CD4-positive, alpha-beta memory T cell (primary cell): ENCODE results near the gene MAFG. TPM values are rescaled to one million over a fixed set of nuclear protein-coding genes. Genes with fewer than 3 reads are reported as not detected.

Experiments used
- CTCF ChIA-PET: fragments of 350-600 bp; sonication (Branson Sonifier 250); formaldehyde crosslinking; loops from one replicate; lab custom pipeline; 2021; ENCODE audit warnings: inconsistent platforms; ENCODE audit not compliant: partially characterized antibody; lab: Charles Lee
- POLR2A ChIA-PET: fragments of 350-600 bp; sonication (Branson Sonifier 250); formaldehyde crosslinking; loops from one replicate; lab custom pipeline; 2021; ENCODE audit not compliant: partially characterized antibody; lab: Charles Lee
- DNase-seq, 5 donors: peaks; one replicate each; pipeline versions ENCODE4 v3.0.0 to v3.0.0-alpha.2; 2020 to 2022; ENCODE audit warnings: mixed read lengths in 1 of 5
- H3K27ac ChIP-seq: one replicate; pipeline ENCODE4 v1.7.0; 2013; ENCODE audit warnings: low read depth, low read length
- H3K27me3 ChIP-seq: 2 replicates; pipeline ENCODE4 v1.7.0; 2013; ENCODE audit warnings: mild to moderate bottlenecking, low read length, moderate library complexity; ENCODE audit not compliant: insufficient read depth
- H3K36me3 ChIP-seq: 2 replicates; pipeline ENCODE4 v1.7.0; 2013; ENCODE audit warnings: mild to moderate bottlenecking, low read length, moderate library complexity; ENCODE audit not compliant: insufficient read depth
- H3K4me1 ChIP-seq: 2 replicates; pipeline ENCODE4 v1.7.0; 2013; ENCODE audit warnings: mild to moderate bottlenecking, low read length, moderate library complexity; ENCODE audit not compliant: insufficient read depth
- H3K4me3 ChIP-seq, 2 donors: one replicate each; pipeline ENCODE4 v1.7.0; 2013; ENCODE audit warnings: low read length in 2 of 2, mild to moderate bottlenecking in 1 of 2
- H3K9me3 ChIP-seq, 2 donors: one replicate each; pipeline ENCODE4 v1.7.0; 2013; ENCODE audit warnings: low read length in 2 of 2, control low read depth in 1 of 2; ENCODE audit not compliant: control insufficient read depth in 1 of 2
- H3K27ac Mint-ChIP-seq, 7 donors: one replicate each; pipeline ENCODE4 v1.8.0; 2020 to 2021; ENCODE audit warnings: mixed read lengths in 7 of 7, mild to moderate bottlenecking in 6 of 7, inconsistent platforms in 3 of 7, moderate library complexity in 3 of 7
- H3K27me3 Mint-ChIP-seq, 2 donors: one replicate each; pipeline ENCODE4 v1.8.0; 2020 to 2021; ENCODE audit warnings: mixed read lengths in 2 of 2
- H3K36me3 Mint-ChIP-seq, 2 donors: one replicate each; pipeline ENCODE4 v1.8.0; 2020 to 2021; ENCODE audit warnings: mixed read lengths in 2 of 2, inconsistent platforms in 1 of 2, mild to moderate bottlenecking in 1 of 2
- H3K4me1 Mint-ChIP-seq, 4 donors: one replicate each; pipeline ENCODE4 v1.8.0; 2020 to 2021; ENCODE audit warnings: mixed read lengths in 4 of 4, mild to moderate bottlenecking in 1 of 4
- H3K4me3 Mint-ChIP-seq, 8 donors: one replicate each; pipeline ENCODE4 v1.8.0; 2020 to 2021; ENCODE audit warnings: mixed read lengths in 8 of 8, mild to moderate bottlenecking in 7 of 8, moderate library complexity in 6 of 8, inconsistent platforms in 3 of 8
- H3K9me3 Mint-ChIP-seq, 8 donors: one replicate each; pipeline ENCODE4 v1.8.0; 2020 to 2021; ENCODE audit warnings: mixed read lengths in 8 of 8, mild to moderate bottlenecking in 5 of 8, inconsistent platforms in 3 of 8, moderate library complexity in 1 of 8
- intact Hi-C: fragments of 100-400 bp; cut with micrococcal nuclease; formaldehyde crosslinking; loops from one replicate; pipeline ENCODE4 v1.15.1; 2023
- polyA plus RNA-seq, 2 donors: library from polyadenylated mRNA; unstranded; fragments of 300-500 nt; fragmentation: Illumina TruSeq; gene quantifications; one replicate each; pipeline ENCODE4 v1.2.3, GENCODE V29; 2021
- total RNA-seq, 2 experiments: library from RNA; stranded (reverse); gene quantifications; one replicate each; pipeline ENCODE4 v1.2.3, GENCODE V29; 2021

MAFG gene
- total and polyA plus RNA-seq, 4 experiments from 2014 or later = 2.1 to 16.3 (median 9.8) TPM

DNA sequence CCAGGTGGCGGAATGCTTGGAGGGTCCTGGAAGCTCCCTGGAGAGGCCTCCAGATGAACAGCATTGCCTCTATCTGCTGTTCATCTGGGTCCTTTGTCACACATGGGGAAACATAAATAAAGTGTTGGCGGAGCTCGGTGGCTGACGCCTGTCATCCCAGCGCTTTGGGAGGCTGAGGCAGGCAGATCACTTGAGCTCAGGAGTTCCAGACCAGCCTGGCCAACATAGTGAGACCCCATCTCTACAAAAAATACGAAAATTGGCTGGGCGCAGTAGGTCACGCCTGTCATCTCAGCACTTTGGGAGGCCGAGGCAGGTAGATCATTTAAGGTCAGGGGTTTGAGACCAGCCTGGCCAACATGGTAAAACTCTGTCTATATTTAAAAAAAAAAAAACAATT is 17.3 kb upstream of the MAFG start:
- intact Hi-C loops = no loop called here
- H3K4me1 Mint-ChIP-seq = no peaks in the 10 kb centered on the region
- no peaks in the 10 kb centered on the region for H3K36me3 Mint-ChIP-seq
- H3K9me3 ChIP-seq = no peaks in the 10 kb centered on the region
- peaks cover 2 to 5% of the 10 kb centered on the region in 2 donors for H3K27me3 Mint-ChIP-seq
- ChIA-PET CTCF (no interaction called here), POLR2A (interaction anchor here (1.2 kb wide), 1 partner anchor 32 kb away, joined by 3 read pairs; no protein-coding TSS in a partner anchor)
- no peak overlapping the region for H3K4me3 Mint-ChIP-seq
- no peaks in the 10 kb centered on the region for H3K36me3 ChIP-seq
- no peaks in the 10 kb centered on the region for H3K9me3 Mint-ChIP-seq
- H3K4me3 ChIP-seq = no peak overlapping the region
- H3K27ac Mint-ChIP-seq = no peak overlapping the region
- no peak overlapping the region for H3K27ac ChIP-seq
- H3K4me1 ChIP-seq = no peaks in the 10 kb centered on the region
- DNase-seq = peak in 1 of 5 donors; percentile 3
- no peaks in the 10 kb centered on the region for H3K27me3 ChIP-seq

- Mint-ChIP-seq H3K36me3 (no peaks in the 10 kb centered on the region), H3K27me3 (peaks cover 2 to 5% of the 10 kb centered on the region in 2 donors), H3K4me3 (no peak overlapping the region), H3K4me1 (peaks cover 0 to 5% (median 0%) of the 10 kb centered on the region in 4 donors), H3K9me3 (no peaks in the 10 kb centered on the region), H3K27ac (no peak overlapping the region)
- DNase-seq = no peak
- POLR2A ChIA-PET = no interaction called here
- CTCF ChIA-PET = interaction anchor here (1.4 kb wide), 1 partner anchor 17 kb away, joined by 3 read pairs; no protein-coding TSS in a partner anchor
- H3K9me3 ChIP-seq = no peaks in the 10 kb centered on the region
- H3K36me3 ChIP-seq = no peaks in the 10 kb centered on the region
- peaks cover 4% of the 10 kb centered on the region for H3K4me1 ChIP-seq
- H3K4me3 ChIP-seq = no peak overlapping the region
- no peaks in the 10 kb centered on the region for H3K27me3 ChIP-seq
- intact Hi-C loops = no loop called here
- H3K27ac ChIP-seq = no peak overlapping the region
Observed at GRCh38 chr17:81942167-81942553, 14.6 kb upstream of the MAFG start.

- Mint-ChIP-seq H3K9me3 (no peaks in the 10 kb centered on the region), H3K4me1 (peaks cover 0 to 7% (median 0%) of the 10 kb centered on the region in 4 donors), H3K27ac (no peak overlapping the region), H3K4me3 (no peak overlapping the region), H3K36me3 (no peaks in the 10 kb centered on the region), H3K27me3 (peaks cover 2 to 5% of the 10 kb centered on the region in 2 donors)
- no peak for DNase-seq
- Histone ChIP-seq H3K4me1 (peaks cover 7% of the 10 kb centered on the region), H3K27ac (no peak overlapping the region), H3K4me3 (no peak overlapping the region), H3K27me3 (no peaks in the 10 kb centered on the region), H3K9me3 (no peaks in the 10 kb centered on the region), H3K36me3 (no peaks in the 10 kb centered on the region)
- CTCF ChIA-PET = interaction anchor here (1.4 kb wide), 1 partner anchor 18 kb away, joined by 3 read pairs; no protein-coding TSS in a partner anchor
- POLR2A ChIA-PET = no interaction called here
- intact Hi-C loops = no loop called here
Observed at GRCh38 chr17:81941484-81942166, 14.1 kb upstream of the MAFG start.

GRCh38 chr17:81940538-81941483 is 13.3 kb upstream of the MAFG start:
- Histone ChIP-seq H3K36me3 (no peaks in the 10 kb centered on the region), H3K4me3 (no peak overlapping the region), H3K27me3 (no peaks in the 10 kb centered on the region), H3K9me3 (no peaks in the 10 kb centered on the region), H3K27ac (no peak overlapping the region), H3K4me1 (peaks cover 9% of the 10 kb centered on the region)
- H3K9me3 Mint-ChIP-seq = no peaks in the 10 kb centered on the region
- intact Hi-C loops = no loop called here
- no peaks in the 10 kb centered on the region for H3K36me3 Mint-ChIP-seq
- DNase-seq = no peak
- CTCF ChIA-PET = interaction anchor here (1.4 kb wide), 1 partner anchor 19 kb away, joined by 3 read pairs; no protein-coding TSS in a partner anchor
- peaks cover 0 to 13% (median 1%) of the 10 kb centered on the region in 4 donors for H3K4me1 Mint-ChIP-seq
- H3K27me3 Mint-ChIP-seq = peaks cover 2 to 5% of the 10 kb centered on the region in 2 donors
- H3K27ac Mint-ChIP-seq = no peak overlapping the region
- H3K4me3 Mint-ChIP-seq = no peak overlapping the region
- POLR2A ChIA-PET = no interaction called here

DNA sequence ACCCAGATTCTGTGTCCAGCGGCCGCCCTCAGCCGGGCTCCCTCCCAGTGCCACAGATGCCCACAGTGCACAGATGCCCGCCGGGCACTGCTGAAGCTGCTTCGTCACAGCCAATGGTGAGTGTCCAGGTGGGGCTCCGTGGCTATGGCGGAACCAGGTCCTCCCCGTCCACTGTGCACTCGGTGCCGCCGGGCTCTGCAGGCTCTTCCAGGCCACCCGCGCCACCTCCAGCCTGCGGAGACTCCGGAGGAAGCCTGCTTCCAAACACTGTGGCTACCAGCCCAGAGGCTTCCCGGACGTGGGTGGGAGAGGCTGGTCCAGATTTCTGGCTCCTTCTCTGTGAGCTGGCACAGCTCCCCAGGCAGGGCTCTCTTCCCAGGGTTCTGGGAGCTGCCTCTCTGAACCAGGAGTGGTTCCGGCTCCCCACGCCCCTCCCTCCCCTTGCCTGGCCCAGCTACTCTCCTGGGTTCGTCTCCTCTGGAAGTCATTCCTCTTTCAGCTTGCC is 12.4 kb upstream of the MAFG start:
- Histone ChIP-seq H3K27ac (no peak overlapping the region), H3K27me3 (no peaks in the 10 kb centered on the region), H3K36me3 (no peaks in the 10 kb centered on the region), H3K4me3 (no peak overlapping the region), H3K9me3 (no peaks in the 10 kb centered on the region), H3K4me1 (peaks cover 9% of the 10 kb centered on the region)
- Mint-ChIP-seq H3K9me3 (no peaks in the 10 kb centered on the region), H3K36me3 (no peaks in the 10 kb centered on the region), H3K4me3 (no peak overlapping the region), H3K27ac (no peak overlapping the region), H3K4me1 (peaks cover 0 to 16% (median 3%) of the 10 kb centered on the region in 4 donors), H3K27me3 (peaks cover 2 to 5% of the 10 kb centered on the region in 2 donors)
- ChIA-PET CTCF (no interaction called here), POLR2A (no interaction called here)
- intact Hi-C loops = no loop called here
- no peak for DNase-seq

DNA sequence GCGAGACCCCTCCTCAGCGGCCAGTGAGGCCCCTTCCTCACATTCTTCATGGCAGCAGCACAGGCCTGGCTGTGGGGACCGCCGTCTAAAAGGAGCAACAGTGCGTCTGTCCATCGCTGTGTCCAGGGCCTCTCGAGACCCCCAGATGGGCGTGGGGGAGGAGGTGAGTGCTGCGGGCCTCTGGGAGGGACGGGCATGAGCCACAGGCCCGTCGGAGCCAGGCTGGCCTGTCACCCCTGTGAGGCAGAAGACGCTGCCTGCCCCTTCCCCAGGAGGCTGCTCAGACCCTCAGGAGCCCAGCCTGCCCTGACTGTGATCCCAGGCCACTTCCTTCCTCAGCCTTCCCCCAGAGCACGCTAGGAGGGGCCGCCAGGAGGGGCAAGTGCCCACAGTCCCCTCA is 11.7 kb upstream of the MAFG start:
- Histone ChIP-seq H3K4me1 (peaks cover 9% of the 10 kb centered on the region), H3K27me3 (no peaks in the 10 kb centered on the region), H3K36me3 (no peaks in the 10 kb centered on the region), H3K4me3 (no peak overlapping the region), H3K27ac (no peak overlapping the region), H3K9me3 (no peaks in the 10 kb centered on the region)
- Mint-ChIP-seq H3K27ac (no peak overlapping the region), H3K36me3 (no peaks in the 10 kb centered on the region), H3K4me1 (peaks cover 0 to 16% (median 3%) of the 10 kb centered on the region in 4 donors), H3K27me3 (peaks cover 2 to 5% of the 10 kb centered on the region in 2 donors), H3K9me3 (no peaks in the 10 kb centered on the region), H3K4me3 (peak overlapping the region in 1 of 8 donors; percentile 46)
- ChIA-PET CTCF (no interaction called here), POLR2A (no interaction called here)
- intact Hi-C loops = no loop called here
- no peak for DNase-seq

GRCh38 chr17:81935709-81936084 is 8.2 kb upstream of the MAFG start:
- no peaks in the 10 kb centered on the region for H3K36me3 Mint-ChIP-seq
- intact Hi-C loops = no loop called here

More at GRCh38 chr17:81935709-81936084, 8.2 kb upstream of the MAFG start:
- Mint-ChIP-seq H3K27me3 (peaks cover 5 to 11% of the 10 kb centered on the region in 2 donors), H3K27ac (peak overlapping the region in 2 of 7 donors; percentile 74 to 78), H3K9me3 (no peaks in the 10 kb centered on the region), H3K4me3 (peak overlapping the region in 6 of 8 donors; percentile 29 to 64 (median 49)), H3K4me1 (peaks cover 0 to 16% (median 3%) of the 10 kb centered on the region in 4 donors)
- no peak overlapping the region for H3K27ac ChIP-seq
- H3K4me3 ChIP-seq = no peak overlapping the region
- ChIA-PET POLR2A (interaction anchor here (3.3 kb wide), 1 partner anchor 9 kb away, joined by 17 read pairs; the partner anchor contains the start of gene MAFG), CTCF (no interaction called here)
- H3K9me3 ChIP-seq = no peaks in the 10 kb centered on the region
- H3K27me3 ChIP-seq = no peaks in the 10 kb centered on the region
- H3K4me1 ChIP-seq = peaks cover 9% of the 10 kb centered on the region
- H3K36me3 ChIP-seq = no peaks in the 10 kb centered on the region
- no peak for DNase-seq
